ENCODE data around the gene CEP131.

CEP131 gene

GRCh38 chr17:81191116-81191515 is 31.6 kb downstream of the CEP131 start:
- Mint-ChIP-seq H3K36me3 (ENCODE audit: low read depth) (peaks cover 4% of the 10 kb centered on the region), H3K4me1 (no peaks in the 10 kb centered on the region), H3K9me3 (no peaks in the 10 kb centered on the region), H3K27me3 (ENCODE audit: low read depth) (no peaks in the 10 kb centered on the region), H3K4me3 (no peak overlapping the region), H3K27ac (no peak overlapping the region)
- no peak for TF ChIP-seq CTCF (IDR thresholded peaks at IDR 0.05; ENCODE audit: unreplicated experiment in 3 of 3)

- Mint-ChIP-seq H3K27me3 (ENCODE audit: low read depth) (no peaks in the 10 kb centered on the region), H3K4me3 (no peak overlapping the region), H3K27ac (no peak overlapping the region), H3K9me3 (no peaks in the 10 kb centered on the region), H3K36me3 (ENCODE audit: low read depth) (peaks cover 4% of the 10 kb centered on the region), H3K4me1 (no peaks in the 10 kb centered on the region)
- no peak for TF ChIP-seq CTCF (IDR thresholded peaks at IDR 0.05; ENCODE audit: unreplicated experiment in 3 of 3)
Observed at GRCh38 chr17:81190591-81190990, 32.2 kb downstream of the CEP131 start.

- Mint-ChIP-seq H3K4me3 (no peak overlapping the region), H3K36me3 (ENCODE audit: low read depth) (peaks cover 4% of the 10 kb centered on the region), H3K4me1 (peaks cover 4% of the 10 kb centered on the region), H3K27me3 (ENCODE audit: low read depth) (no peaks in the 10 kb centered on the region), H3K9me3 (no peaks in the 10 kb centered on the region), H3K27ac (no peak overlapping the region)
- TF ChIP-seq CTCF (IDR thresholded peaks at IDR 0.05; ENCODE audit: unreplicated experiment in 3 of 3), result peak in 2 of 3 experiments; percentile 23 to 26
Observed at GRCh38 chr17:81189670-81190530, 32.9 kb downstream of the CEP131 start.

- no peaks in the 10 kb centered on the region for H3K36me3 Mint-ChIP-seq (ENCODE audit: low read depth)
- TF ChIP-seq CTCF (IDR thresholded peaks at IDR 0.05; ENCODE audit: unreplicated experiment in 3 of 3), result no peak
Observed at GRCh38 chr17:81189016-81189415, 33.7 kb downstream of the CEP131 start.

GRCh38 chr17:81188491-81188840 is 34.3 kb downstream of the CEP131 start:
- no peaks in the 10 kb centered on the region for H3K36me3 Mint-ChIP-seq (ENCODE audit: low read depth)
- no peak for TF ChIP-seq CTCF (IDR thresholded peaks at IDR 0.05; ENCODE audit: unreplicated experiment in 3 of 3)
- H3K4me1 Mint-ChIP-seq, result peaks cover 10% of the 10 kb centered on the region
- H3K4me3 Mint-ChIP-seq, result no peak overlapping the region
- no peak overlapping the region for H3K27ac Mint-ChIP-seq
- no peaks in the 10 kb centered on the region for H3K27me3 Mint-ChIP-seq (ENCODE audit: low read depth)
- H3K9me3 Mint-ChIP-seq, result no peaks in the 10 kb centered on the region

More at GRCh38 chr17:81189016-81189415, 33.7 kb downstream of the CEP131 start:
- Mint-ChIP-seq H3K4me3 (no peak overlapping the region), H3K27ac (no peak overlapping the region), H3K4me1 (peaks cover 10% of the 10 kb centered on the region), H3K9me3 (no peaks in the 10 kb centered on the region), H3K27me3 (ENCODE audit: low read depth) (no peaks in the 10 kb centered on the region)

All from nephron (organoid).